ENCODE results near the gene FAM110D. TPM values are rescaled to one million over a fixed set of nuclear protein-coding genes. Genes with fewer than 3 reads are reported as not detected.

The FAM110D gene
- total RNA-seq, 1 experiment from 2014 or later = 0.46 TPM

DNA sequence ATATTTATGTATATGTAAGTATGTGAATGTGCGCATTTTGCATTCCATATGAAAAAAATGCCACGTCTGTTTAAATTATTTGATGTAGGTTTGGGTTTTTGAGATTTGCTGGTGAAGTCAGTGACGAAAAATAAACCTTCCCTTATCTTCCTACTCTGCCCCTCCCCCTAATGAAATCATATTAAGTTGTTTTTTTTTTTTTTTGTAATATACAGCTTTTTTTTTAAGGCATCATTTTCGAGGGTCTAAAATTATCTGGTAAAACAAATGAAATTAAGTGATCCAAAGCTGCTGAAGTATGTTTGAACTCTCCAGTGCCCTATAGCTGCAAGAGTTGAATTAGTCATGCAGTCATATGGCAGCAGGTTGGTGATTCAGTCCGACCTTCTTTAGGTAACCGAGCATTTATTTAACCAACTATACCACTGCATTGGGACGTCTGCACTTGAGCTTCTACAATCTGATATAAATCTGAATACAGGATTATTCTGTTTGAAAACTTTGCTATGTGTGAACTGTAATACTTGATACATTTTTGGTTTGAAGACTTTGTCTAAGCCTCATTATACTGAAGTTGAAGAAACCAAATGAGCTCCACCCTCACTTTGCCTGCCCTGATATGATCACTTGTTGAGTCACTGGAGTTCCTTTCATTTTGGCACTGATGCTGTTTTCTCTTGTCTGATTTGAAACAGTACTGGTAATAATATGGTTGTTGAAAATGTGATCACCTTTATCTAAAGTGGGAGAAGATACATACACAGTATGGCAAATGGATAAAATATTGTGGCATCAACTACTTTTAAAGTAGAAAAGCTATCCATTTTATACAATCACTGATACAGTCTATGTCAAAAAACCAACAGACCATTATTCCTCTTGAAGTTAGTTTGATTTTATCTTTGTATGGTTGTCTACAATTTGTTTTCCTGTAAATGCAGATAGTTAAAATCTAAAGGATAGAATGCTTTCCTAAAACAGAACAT, 35.6 kb upstream of the FAM110D start:
- H3K27me3 ChIP-seq (ENCODE audit: insufficient read depth, low read length) = no peaks in the 10 kb centered on the region
- H4K8ac ChIP-seq (replicated peaks; ENCODE audit: insufficient read length, low read depth, low read length) = no peak overlapping the region
- H2BK5ac ChIP-seq (ENCODE audit: insufficient read length, low read length) = no peak overlapping the region
- TF ChIP-seq, protein P1, sequence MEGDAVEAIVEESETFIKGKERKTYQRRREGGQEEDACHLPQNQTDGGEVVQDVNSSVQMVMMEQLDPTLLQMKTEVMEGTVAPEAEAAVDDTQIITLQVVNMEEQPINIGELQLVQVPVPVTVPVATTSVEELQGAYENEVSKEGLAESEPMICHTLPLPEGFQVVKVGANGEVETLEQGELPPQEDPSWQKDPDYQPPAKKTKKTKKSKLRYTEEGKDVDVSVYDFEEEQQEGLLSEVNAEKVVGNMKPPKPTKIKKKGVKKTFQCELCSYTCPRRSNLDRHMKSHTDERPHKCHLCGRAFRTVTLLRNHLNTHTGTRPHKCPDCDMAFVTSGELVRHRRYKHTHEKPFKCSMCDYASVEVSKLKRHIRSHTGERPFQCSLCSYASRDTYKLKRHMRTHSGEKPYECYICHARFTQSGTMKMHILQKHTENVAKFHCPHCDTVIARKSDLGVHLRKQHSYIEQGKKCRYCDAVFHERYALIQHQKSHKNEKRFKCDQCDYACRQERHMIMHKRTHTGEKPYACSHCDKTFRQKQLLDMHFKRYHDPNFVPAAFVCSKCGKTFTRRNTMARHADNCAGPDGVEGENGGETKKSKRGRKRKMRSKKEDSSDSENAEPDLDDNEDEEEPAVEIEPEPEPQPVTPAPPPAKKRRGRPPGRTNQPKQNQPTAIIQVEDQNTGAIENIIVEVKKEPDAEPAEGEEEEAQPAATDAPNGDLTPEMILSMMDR (conservative IDR thresholded peaks at IDR 0.05) = no peak
- DNase-seq = no peak
- no peak overlapping the region for H3K27ac Mint-ChIP-seq
- no peak overlapping the region for H3K18ac ChIP-seq (ENCODE audit: insufficient read length, low read depth, low read length)
- no CpG with 5 or more reads among the region's 7 CpGs for WGBS (ENCODE audit: extremely low coverage, insufficient read length, low lambda C conversion rate)
- no peaks in the 10 kb centered on the region for H3K9me3 Mint-ChIP-seq
- H3K27me3 Mint-ChIP-seq (ENCODE audit: low read depth) = no peaks in the 10 kb centered on the region
- no peak overlapping the region for H2BK12ac ChIP-seq (ENCODE audit: insufficient read length, low read depth, low read length)
- no peak overlapping the region for H3T11ph ChIP-seq (ENCODE audit: low read length)
- no peaks in the 10 kb centered on the region for H3K79me2 ChIP-seq (ENCODE audit: insufficient read depth, low read length)
- H3K4me3 Mint-ChIP-seq = no peak overlapping the region
- H4K91ac ChIP-seq (ENCODE audit: insufficient read length, low read depth, low read length) = no peak overlapping the region
- H3K23me2 ChIP-seq (ENCODE audit: insufficient read length, low read depth, low read length, poor library complexity, severe bottlenecking) = no peaks in the 10 kb centered on the region
- no peak overlapping the region for H2BK20ac ChIP-seq (ENCODE audit: low read depth, low read length, poor library complexity, severe bottlenecking)
- H3K36me3 Mint-ChIP-seq (ENCODE audit: insufficient read depth in 1 of 3, low read depth in 3 of 3) = peaks cover 0 to 22% (median 5%) of the 10 kb centered on the region in 3 experiments; a peak in 3 of 7 replicates
- no peak overlapping the region for H3K4me2 ChIP-seq (ENCODE audit: insufficient read depth, insufficient read length, low read length)
- H3K9me3 ChIP-seq (ENCODE audit: control insufficient read depth, low read depth, low read length) = no peaks in the 10 kb centered on the region
- H3K27ac ChIP-seq (ENCODE audit: insufficient read length, low read depth, low read length) = no peak overlapping the region
- H4K20me1 ChIP-seq (ENCODE audit: control insufficient read depth, insufficient read depth, insufficient read length) = no peaks in the 10 kb centered on the region
- H2AK5ac ChIP-seq (ENCODE audit: insufficient read length, low read length) = no peak overlapping the region
- no peak overlapping the region for H2AFZ ChIP-seq (ENCODE audit: low read length)
- no peak overlapping the region for H3K23ac ChIP-seq (ENCODE audit: insufficient read length, low read depth, low read length)
- H3K9ac ChIP-seq (ENCODE audit: extremely low read depth, insufficient read length, low read length) = no peak overlapping the region
- H4K5ac ChIP-seq (ENCODE audit: insufficient read length, low read depth, low read length) = no peak overlapping the region
- H3K4me1 Mint-ChIP-seq = peaks cover 4 to 10% of the 10 kb centered on the region in 2 experiments; a peak in 3 of 4 replicates
- H2BK120ac ChIP-seq (ENCODE audit: low read depth, low read length, poor library complexity, severe bottlenecking) = no peak overlapping the region
- H3K14ac ChIP-seq (ENCODE audit: insufficient read depth, low read length) = no peak overlapping the region
- H3K56ac ChIP-seq (ENCODE audit: insufficient read length, low read depth, low read length) = no peak overlapping the region
- no peak overlapping the region for H2BK15ac ChIP-seq (ENCODE audit: low read depth, low read length)
- H3K79me1 ChIP-seq (ENCODE audit: insufficient read depth, low read depth, low read length, poor library complexity, severe bottlenecking) = no peaks in the 10 kb centered on the region
- H3K4me1 ChIP-seq (ENCODE audit: insufficient read depth, low read length) = no peaks in the 10 kb centered on the region
- H3K4ac ChIP-seq (ENCODE audit: low read depth, low read length) = no peak overlapping the region

Measured in H9 (cell line).